Tibial nerve (tissue), 3 donors: ENCODE data around the gene CLEC7A.

ENCODE experiments used
- CTCF ChIP-seq, 5 experiments: fragments of 200-600 bp in 3 of 5; fragments of 450-650 bp in 2 of 5; sonication (generic) in 3 of 5; IDR thresholded peaks; one replicate each; pipeline ENCODE4 v1.5.1; 2016 to 2019; ENCODE audit warnings: antibody characterized with exemption in 5 of 5, mild to moderate bottlenecking in 3 of 5, moderate library complexity in 2 of 5
- POLR2A ChIP-seq, 2 donors: fragments of 450-650 bp; IDR thresholded peaks; one replicate each; pipeline ENCODE4 v1.6.1; 2017; ENCODE audit warnings: antibody characterized with exemption in 2 of 2, mild to moderate bottlenecking in 2 of 2, moderate library complexity in 2 of 2

GRCh38 chr12:10068644-10069043 lies 61.4 kb downstream of the CLEC7A start:
- TF ChIP-seq CTCF (IDR thresholded peaks at IDR 0.05) (no peak), POLR2A (IDR thresholded peaks at IDR 0.05) (no peak)
